ENCODE data around the gene SRSF5.
"Not testable (repeated sequence)": the region's sequence is repeated elsewhere in the genome, so short reads cannot be mapped to it uniquely, and the experiment has no call there.

Gene SRSF5

DNA sequence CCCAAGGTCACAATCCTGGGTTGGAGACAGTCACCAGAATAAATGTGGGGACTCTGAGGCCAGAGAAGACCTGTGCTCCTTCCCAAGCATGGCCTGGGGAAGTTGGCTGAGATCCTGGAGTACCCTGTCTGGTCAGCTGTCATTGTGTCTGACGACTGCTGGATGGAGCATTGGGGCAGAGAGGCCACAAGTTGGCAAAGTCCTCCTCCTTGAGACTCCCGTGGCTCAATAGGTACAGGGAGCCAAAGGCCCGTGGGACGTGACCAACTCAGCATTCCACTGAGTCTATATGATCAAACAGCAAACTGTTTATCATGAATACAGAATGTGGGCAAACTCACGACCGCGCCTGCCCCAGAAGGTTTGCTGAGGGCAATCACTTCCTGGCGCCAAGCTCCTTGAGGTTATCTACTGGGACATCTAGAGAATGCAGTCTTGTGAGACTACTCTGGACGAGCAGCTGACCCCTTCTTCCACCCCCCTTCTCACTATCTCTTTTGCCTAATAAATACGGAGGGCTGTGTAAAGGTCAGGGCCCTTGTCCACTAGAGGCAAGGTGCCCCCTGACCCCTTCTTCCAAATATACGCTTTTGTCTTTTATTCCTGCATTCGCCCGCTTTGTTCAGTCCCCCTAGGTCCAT lies 44.4 kb downstream of the SRSF5 start:
- no peak for DNase-seq

DNA sequence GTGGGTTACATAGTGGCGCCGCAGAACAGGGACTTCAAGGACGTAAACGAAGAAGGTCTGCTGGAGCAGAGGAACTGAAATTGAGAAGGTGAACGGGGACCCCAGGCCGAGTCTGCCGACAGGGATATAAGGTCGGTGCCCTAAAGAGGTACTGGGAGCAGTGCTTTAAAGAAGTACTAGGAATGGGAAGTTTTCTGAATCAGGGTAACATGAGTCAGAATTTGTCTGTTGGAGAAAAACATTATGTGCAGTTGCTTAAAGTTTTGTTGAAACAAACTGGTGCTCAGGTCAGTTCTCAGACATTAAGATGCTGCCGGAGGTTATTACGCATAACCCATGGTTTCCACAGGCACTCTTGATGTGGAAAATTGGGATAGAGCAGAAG lies 44.9 kb downstream of the SRSF5 start:
- DNase-seq, result no peak

DNA sequence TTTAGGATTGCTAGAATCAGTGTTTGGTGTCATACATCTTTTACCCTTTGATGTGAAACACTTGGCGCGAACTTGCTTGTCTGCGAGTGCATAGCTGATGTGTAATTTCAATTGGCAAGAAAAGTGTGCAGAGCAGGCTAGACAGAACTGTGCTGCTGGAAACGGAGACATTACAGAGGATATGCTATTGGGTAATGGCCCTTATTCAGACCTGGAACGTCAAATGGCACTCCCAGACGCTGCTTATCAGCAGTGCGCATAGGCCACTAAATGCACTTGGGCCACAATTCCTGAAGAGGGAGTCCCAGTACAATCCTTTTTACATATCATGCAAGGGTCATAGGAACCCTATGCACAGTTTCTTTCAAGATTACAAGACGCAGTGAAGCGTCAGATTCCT lies 45.8 kb downstream of the SRSF5 start:
- DNase-seq, result no peak

DNA sequence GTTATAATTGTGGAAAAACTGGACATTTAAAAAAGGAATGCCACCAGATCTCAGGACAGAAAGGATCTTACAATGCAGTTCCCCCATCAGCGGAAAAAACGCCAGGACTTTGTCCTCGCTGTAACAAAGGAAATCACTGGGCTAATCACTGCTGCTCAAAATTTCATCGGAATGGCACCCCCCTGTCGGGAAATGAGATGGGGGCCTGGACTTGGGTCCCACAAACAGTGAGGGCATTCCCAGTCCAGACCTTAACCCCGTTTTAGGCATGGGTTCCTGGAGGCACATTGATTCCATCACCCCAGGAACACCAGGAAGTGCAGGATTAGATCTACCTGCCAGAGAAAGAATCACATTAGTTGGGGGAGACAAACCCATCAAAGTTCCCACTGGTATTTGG lies 46.4 kb downstream of the SRSF5 start:
- not testable (repeated sequence) for DNase-seq

DNA sequence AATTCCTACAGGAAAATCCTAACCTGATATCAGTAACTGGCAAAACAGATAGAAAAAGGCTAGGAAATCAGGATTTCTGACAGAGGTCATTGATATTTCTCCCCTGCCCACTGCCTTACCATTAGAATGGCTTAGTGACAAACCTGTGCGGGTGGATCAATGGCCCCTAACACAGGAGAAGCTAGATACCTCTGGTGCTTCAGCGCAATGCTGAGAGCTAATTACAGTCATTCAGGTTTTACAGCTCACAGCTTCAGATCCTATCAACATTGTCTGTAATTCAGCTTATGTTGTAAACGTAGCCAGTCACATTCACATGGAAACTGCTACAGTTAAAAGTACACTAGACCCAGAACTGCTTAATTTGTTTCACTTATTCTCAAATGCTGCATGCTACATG lies 47.5 kb downstream of the SRSF5 start:
- no peak for DNase-seq

DNA sequence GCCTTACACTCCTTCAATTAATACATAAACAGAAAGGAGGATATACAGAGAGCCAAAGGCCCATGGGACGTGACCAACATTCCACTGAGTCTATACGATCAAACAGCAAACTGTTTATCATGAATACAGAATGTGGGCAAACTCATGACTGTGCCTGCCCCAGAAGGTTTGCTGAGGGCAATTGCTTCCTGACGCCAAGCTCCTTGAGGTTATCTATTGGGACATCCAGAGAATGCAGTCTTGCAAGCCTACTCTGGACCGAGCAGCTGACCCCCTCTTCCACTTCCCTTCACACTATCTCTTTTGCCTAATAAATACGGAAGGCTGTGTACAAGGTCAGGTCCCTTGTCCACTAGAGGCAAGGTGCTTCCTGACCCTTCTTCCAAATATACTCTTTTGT lies 48.6 kb downstream of the SRSF5 start:
- DNase-seq, result no peak

DNA sequence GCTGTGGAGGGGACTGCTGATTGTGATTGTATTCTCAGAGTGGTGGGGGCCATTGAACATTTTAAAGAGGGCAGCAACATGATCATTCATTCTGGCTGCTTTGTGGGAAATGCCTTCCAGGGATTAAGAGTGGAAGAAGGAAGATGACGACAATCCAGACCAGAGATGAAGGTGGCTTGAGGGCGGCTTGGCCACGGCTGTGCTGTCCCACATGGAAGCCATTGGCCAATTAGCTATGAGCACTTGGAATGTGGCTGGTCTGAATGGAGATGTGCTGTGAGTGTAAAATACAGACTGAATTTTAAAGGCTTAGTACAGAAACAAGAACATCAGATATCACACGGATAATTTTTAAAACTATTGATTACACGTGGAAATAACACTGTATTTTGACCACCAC lies 49.3 kb downstream of the SRSF5 start:
- no peak for DNase-seq

DNA sequence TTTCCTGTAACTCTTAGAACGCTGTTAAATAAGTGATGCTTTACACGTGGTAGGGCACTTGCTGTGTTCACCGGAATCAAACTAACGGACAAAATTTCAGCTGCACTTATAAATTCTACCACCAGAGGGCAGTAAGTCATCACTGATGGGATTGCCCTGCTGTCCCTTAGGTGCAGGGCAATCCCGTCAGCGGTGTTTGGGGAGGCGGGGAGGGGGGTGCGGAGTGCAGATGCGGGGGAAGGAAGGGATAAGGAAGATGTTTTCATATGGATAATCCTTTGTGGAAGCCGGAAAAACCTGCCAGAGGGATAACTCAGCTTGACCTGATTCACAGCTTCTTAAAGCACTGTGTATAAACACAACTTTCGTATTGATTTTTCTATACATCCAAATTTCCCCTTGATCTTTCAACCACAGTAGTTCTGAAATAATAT lies 51.8 kb downstream of the SRSF5 start:
- peak; percentile 41 for DNase-seq

DNA sequence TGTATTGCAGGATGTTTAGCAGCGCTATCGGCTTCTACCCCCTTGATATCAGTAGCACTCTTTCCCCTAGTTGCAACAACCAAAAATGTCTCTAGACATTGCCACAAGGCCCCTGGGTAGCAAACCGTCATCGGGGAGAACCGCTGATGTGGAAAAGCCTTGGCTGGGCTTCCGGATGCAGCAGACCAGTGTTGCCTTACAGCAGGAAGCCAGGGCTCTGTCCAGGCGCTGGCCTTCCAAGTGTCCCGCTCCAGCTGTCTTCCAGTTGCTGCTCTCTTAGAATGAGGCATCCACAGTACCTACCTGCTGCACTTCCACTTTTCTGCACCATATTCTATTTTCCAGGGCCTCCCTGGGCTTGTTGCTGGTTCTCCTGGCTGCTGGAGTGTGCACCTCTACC lies 52.7 kb downstream of the SRSF5 start:
- no peak for DNase-seq

DNA sequence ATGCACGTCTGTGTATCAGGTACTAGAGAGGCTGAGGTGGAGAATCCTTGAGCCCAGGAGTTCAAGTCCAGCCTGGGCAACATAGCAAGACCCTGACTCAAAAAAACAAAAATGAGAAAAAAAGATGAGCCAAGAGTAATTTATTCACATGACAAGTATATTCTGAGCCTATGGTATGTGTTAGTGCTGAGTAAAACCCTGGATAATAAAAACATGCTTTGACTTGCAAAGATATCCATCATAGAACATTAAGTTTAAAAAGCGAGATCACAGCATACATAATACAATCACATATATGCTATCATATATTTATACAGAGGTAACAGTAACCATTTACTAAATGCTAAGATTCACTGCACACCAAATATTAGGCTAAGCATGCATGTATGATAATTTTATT lies 54.0 kb downstream of the SRSF5 start:
- DNase-seq, result no peak

Measured in activated T-cell treated with anti-CD3 and anti-CD28 coated beads, Interleukin-2, amount 50 U/mL, for 1 hour (primary cell).